Endothelial cell of umbilical vein (primary cell): Measurements from ENCODE around the gene HOPX. TPM values are rescaled to one million over a fixed set of nuclear protein-coding genes. Genes with fewer than 3 reads are reported as not detected.

Experiments
- BruUV-seq: library from RNA; stranded (reverse); fragments of 400-500 nt; replicated peaks from 2 replicates; lab custom pipeline; 2021; lab: Mats Ljungman, UMichigan
- CTCF ChIA-PET: fragments of 300-600, 350-600 bp; sonication (Branson Sonifier 250); formaldehyde crosslinking; loops from one replicate; lab custom pipeline; 2021; ENCODE audit warnings: antibody characterized with exemption, inconsistent platforms; lab: Charles Lee
- POLR2A ChIA-PET: fragments of 300-600, 350-600 bp; sonication (Branson Sonifier 250); formaldehyde crosslinking; loops from one replicate; lab custom pipeline; 2021; ENCODE audit warnings: antibody characterized with exemption, inconsistent platforms; lab: Charles Lee
- DNase-seq: peaks from one replicate; pipeline ENCODE4 v3.0.0-alpha.2; 2011; ENCODE audit warnings: low read depth, low spot score
- FAIRE-seq: peaks from 2 replicates; lab custom pipeline; 2011; peaks lifted over from hg19 to GRCh38; lab: Jason Lieb, UNC
- H2AFZ ChIP-seq: 2 replicates; pipeline ENCODE4 v1.6.0; 2012; ENCODE audit warnings: low read depth, low read length, control low read depth, inconsistent platforms
- H3K27ac ChIP-seq: 2 replicates; pipeline ENCODE4 v1.5.1; 2011; ENCODE audit warnings: low read depth, mild to moderate bottlenecking, control low read depth, low read length, moderate library complexity; ENCODE audit not compliant: insufficient read depth
- H3K27me3 ChIP-seq, 2 experiments: 2 replicates each; pipeline versions ENCODE4 v1.6.0 to v1.6.1; 2011; ENCODE audit warnings: low read length in 2 of 2, mixed read lengths in 1 of 2; ENCODE audit not compliant: control insufficient read depth in 2 of 2, insufficient read depth in 2 of 2
- H3K36me3 ChIP-seq, 2 experiments: 2 replicates in 1 of 2; 3 replicates in 1 of 2; pipeline ENCODE4 v1.5.1; 2011; ENCODE audit warnings: low read length in 2 of 2, mild to moderate bottlenecking in 1 of 2, moderate library complexity in 1 of 2; ENCODE audit not compliant: control insufficient read depth in 2 of 2, insufficient read depth in 2 of 2; ENCODE audit errors: extremely low read depth in 1 of 2
- H3K4me1 ChIP-seq: 3 replicates; pipeline ENCODE4 v1.5.1; 2011; ENCODE audit warnings: mild to moderate bottlenecking, low read length; ENCODE audit not compliant: control insufficient read depth, insufficient read depth; ENCODE audit errors: extremely low read depth
- H3K4me2 ChIP-seq: 2 replicates; pipeline ENCODE4 v1.6.1; 2011; ENCODE audit warnings: low read length, control low read depth, mixed read lengths; ENCODE audit not compliant: insufficient read depth
- H3K4me3 ChIP-seq, 3 experiments: fragments of 200-600 bp in 1 of 3; sonication (generic), shearing (Covaris generic) in 1 of 3; replicated peaks in 1 of 3; 2 replicates each; pipeline ENCODE4 v1.5.1; 2011 to 2016; ENCODE audit warnings: control low read depth in 3 of 3, low read length in 3 of 3, mild to moderate bottlenecking in 2 of 3, inconsistent platforms in 1 of 3, low read depth in 1 of 3, moderate library complexity in 1 of 3; ENCODE audit not compliant: insufficient read depth in 1 of 3
- H3K79me2 ChIP-seq: 2 replicates; pipeline ENCODE4 v1.6.0; 2012; ENCODE audit warnings: low read length, inconsistent platforms; ENCODE audit not compliant: control insufficient read depth, insufficient read depth
- H3K9ac ChIP-seq: replicated peaks from 2 replicates; pipeline ENCODE3; 2011; ENCODE audit warnings: low read length, control low read depth; ENCODE audit not compliant: insufficient read depth; ENCODE audit errors: extremely low read depth
- H3K9me1 ChIP-seq: replicated peaks from 3 replicates; pipeline ENCODE4 v1.6.0; 2011; ENCODE audit warnings: mild to moderate bottlenecking, low read length; ENCODE audit not compliant: control insufficient read depth, insufficient read depth; ENCODE audit errors: extremely low read depth
- H3K9me3 ChIP-seq: replicated peaks from 2 replicates; pipeline ENCODE4 v1.5.1; 2012; ENCODE audit warnings: low read length, inconsistent platforms; ENCODE audit not compliant: control insufficient read depth, insufficient read depth
- H4K20me1 ChIP-seq: replicated peaks from 2 replicates; pipeline ENCODE3; 2011; ENCODE audit warnings: mild to moderate bottlenecking, low read length; ENCODE audit not compliant: control insufficient read depth, insufficient read depth; ENCODE audit errors: extremely low read depth
- CTCF ChIP-seq, 2 donors: IDR thresholded peaks; 1 replicate in 1 of 2; 2 replicates in 1 of 2; pipeline ENCODE4 v1.5.1; 2011; ENCODE audit warnings: low read length in 2 of 2, mild to moderate bottlenecking in 2 of 2, moderate library complexity in 2 of 2, control low read depth in 1 of 2, inconsistent platforms in 1 of 2, low read depth in 1 of 2; ENCODE audit not compliant: insufficient read depth in 1 of 2; ENCODE audit errors: extremely low read depth in 1 of 2
- EZH2 ChIP-seq: IDR thresholded peaks from 2 replicates; pipeline ENCODE4 v1.6.1; 2012; ENCODE audit warnings: borderline replicate concordance, low read depth, mild to moderate bottlenecking, moderate library complexity, low read length, inconsistent platforms; ENCODE audit not compliant: severe bottlenecking
- FOS ChIP-seq: IDR thresholded peaks from 2 replicates; pipeline ENCODE4 v1.6.1; 2011; ENCODE audit warnings: mild to moderate bottlenecking, low read length, moderate library complexity, borderline replicate concordance; ENCODE audit not compliant: insufficient read depth
- JUN ChIP-seq: IDR thresholded peaks from 2 replicates; pipeline ENCODE4 v1.6.1; 2011; ENCODE audit warnings: borderline replicate concordance, low read depth; ENCODE audit not compliant: insufficient read length, insufficient read depth
- MAX ChIP-seq: IDR thresholded peaks from 2 replicates; pipeline ENCODE4 v1.6.1; 2011; ENCODE audit not compliant: insufficient read depth, insufficient read length
- POLR2AphosphoS5 ChIP-seq: IDR thresholded peaks from 2 replicates; pipeline ENCODE4 v1.6.1; 2012; ENCODE audit warnings: low read depth, mild to moderate bottlenecking, control low read depth, low read length, moderate library complexity; ENCODE audit not compliant: insufficient read depth
- dilution Hi-C: fragments of 300-500 bp; cut with MboI; formaldehyde crosslinking; loops from one replicate; pipeline ENCODE4 v1.15.0; 2019; ENCODE audit warnings: low sequenced_read_pairs; ENCODE audit not compliant: extremely low pct_ligation_motif_present
- intact Hi-C: fragments of 100-400 bp; cut with micrococcal nuclease; formaldehyde crosslinking; loops from one replicate; pipeline ENCODE4 v1.10.0; 2022
- polyA plus RNA-seq, 4 experiments: library from polyadenylated mRNA; depleted of rRNA in 3 of 4; stranded (reverse) in 3 of 4; unstranded in 1 of 4; fragments of >200 nt; gene quantifications; 2 replicates each; pipeline versions ENCODE4 v1.2.1 to v1.2.3, GENCODE V29; 2011 to 2012; ENCODE audit warnings: missing spikeins in 1 of 4
- total RNA-seq: library from RNA; stranded (reverse); gene quantifications from 2 replicates; pipeline ENCODE4 v1.2.3, GENCODE V29; 2021

HOPX gene
- total and polyA plus RNA-seq, 2 donors (not counting 3 experiments of a cell fraction or from before 2014, with no cell fraction given) = 3.8 to 5.8 TPM

GRCh38 chr4:56619160-56619559, 61.9 kb downstream of the HOPX start:
- dilution Hi-C loops = no loop called here
- Histone ChIP-seq H3K4me3 (no peak overlapping the region), H3K27ac (no peak overlapping the region), H3K27me3 (peaks cover 0 to 2% of the 10 kb centered on the region in 2 experiments), H2AFZ (no peak overlapping the region), H3K79me2 (no peaks in the 10 kb centered on the region), H3K9me3 (no peaks in the 10 kb centered on the region), H3K36me3 (no peaks in the 10 kb centered on the region), H3K4me2 (no peak overlapping the region), H4K20me1 (no peaks in the 10 kb centered on the region), H3K4me1 (no peaks in the 10 kb centered on the region), H3K9me1 (no peaks in the 10 kb centered on the region), H3K9ac (no peak overlapping the region)
- TF ChIP-seq EZH2 (no peak), JUN (no peak), CTCF (IDR thresholded peaks at IDR 0.05; ENCODE audit: extremely low read depth in 1 of 2, insufficient read depth in 1 of 2, low read depth in 1 of 2, low read length in 2 of 2) (no peak), POLR2AphosphoS5 (no peak), FOS (no peak), MAX (no peak)
- intact Hi-C loops = no loop called here
- no TSS peak for BruUV-seq
- FAIRE-seq (no peak), DNase-seq (peak; percentile 29)
- ChIA-PET CTCF (interaction anchor here (1.0 to 2.5 kb wide), 3 partner anchors 10 to 43 kb away, joined by 3 to 10 read pairs (median 5); no protein-coding TSS in a partner anchor), POLR2A (no interaction called here)
